ENCODE measurements around the gene NAPG.
"Not testable (repeated sequence)": the region's sequence is repeated elsewhere in the genome, so short reads cannot be mapped to it uniquely, and the experiment has no call there.

DNA sequence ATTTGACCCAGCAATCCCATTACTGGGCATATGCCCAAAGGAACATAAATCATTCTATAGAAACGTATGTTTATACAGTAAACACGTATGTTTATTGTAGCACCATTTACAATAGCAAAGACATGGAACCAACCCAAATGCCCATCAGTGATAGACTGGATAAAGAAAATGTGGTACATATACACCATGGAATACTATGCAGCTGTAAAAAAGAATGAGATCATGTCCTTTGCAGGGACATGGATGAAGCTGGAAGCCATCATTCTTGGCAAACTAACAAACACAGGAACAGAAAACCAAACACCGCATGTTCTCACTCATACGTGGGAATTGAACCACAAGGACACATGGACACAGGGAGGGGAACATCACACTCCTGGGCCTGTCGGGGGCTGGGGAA is 13.3 kb downstream of the NAPG start:
- not testable (repeated sequence) for TF ChIP-seq POLR2A (IDR thresholded peaks at IDR 0.05); POLR2AphosphoS5 (IDR thresholded peaks at IDR 0.05; ENCODE audit: insufficient read depth in 1 of 2, low read depth in 1 of 2)
- TF ChIP-seq, protein P1, sequence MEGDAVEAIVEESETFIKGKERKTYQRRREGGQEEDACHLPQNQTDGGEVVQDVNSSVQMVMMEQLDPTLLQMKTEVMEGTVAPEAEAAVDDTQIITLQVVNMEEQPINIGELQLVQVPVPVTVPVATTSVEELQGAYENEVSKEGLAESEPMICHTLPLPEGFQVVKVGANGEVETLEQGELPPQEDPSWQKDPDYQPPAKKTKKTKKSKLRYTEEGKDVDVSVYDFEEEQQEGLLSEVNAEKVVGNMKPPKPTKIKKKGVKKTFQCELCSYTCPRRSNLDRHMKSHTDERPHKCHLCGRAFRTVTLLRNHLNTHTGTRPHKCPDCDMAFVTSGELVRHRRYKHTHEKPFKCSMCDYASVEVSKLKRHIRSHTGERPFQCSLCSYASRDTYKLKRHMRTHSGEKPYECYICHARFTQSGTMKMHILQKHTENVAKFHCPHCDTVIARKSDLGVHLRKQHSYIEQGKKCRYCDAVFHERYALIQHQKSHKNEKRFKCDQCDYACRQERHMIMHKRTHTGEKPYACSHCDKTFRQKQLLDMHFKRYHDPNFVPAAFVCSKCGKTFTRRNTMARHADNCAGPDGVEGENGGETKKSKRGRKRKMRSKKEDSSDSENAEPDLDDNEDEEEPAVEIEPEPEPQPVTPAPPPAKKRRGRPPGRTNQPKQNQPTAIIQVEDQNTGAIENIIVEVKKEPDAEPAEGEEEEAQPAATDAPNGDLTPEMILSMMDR (IDR thresholded peaks at IDR 0.05), result not testable (repeated sequence)
